MM.1S (cell line): ENCODE results near the gene CMIP.

Source experiments
- DNase-seq: peaks from one replicate; pipeline ENCODE4 v3.0.0-alpha.2; 2015
- H2AFZ ChIP-seq: fragments of 300-600 bp; sonication (generic); 2 replicates; pipeline ENCODE4 v1.6.0; 2016; ENCODE audit warnings: antibody characterized with exemption, low read length
- H3F3A ChIP-seq: fragments of 300-600 bp; sonication (generic); 2 replicates; pipeline ENCODE4 v1.6.1; 2016; ENCODE audit warnings: mild to moderate bottlenecking, antibody characterized with exemption, low read length, moderate library complexity, mixed read lengths; ENCODE audit not compliant: insufficient read depth
- H3K27ac ChIP-seq: fragments of 300-600 bp; sonication (generic); 2 replicates; pipeline ENCODE4 v1.5.1; 2016; ENCODE audit warnings: mild to moderate bottlenecking, low read length
- H3K27me3 ChIP-seq: fragments of 300-600 bp; sonication (generic); replicated peaks from 2 replicates; pipeline ENCODE4 v1.6.0; 2016; ENCODE audit warnings: low read length; ENCODE audit not compliant: insufficient read depth
- H3K36me3 ChIP-seq: fragments of 300-600 bp; sonication (generic); replicated peaks from 2 replicates; pipeline ENCODE4 v1.6.1; 2016; ENCODE audit warnings: mild to moderate bottlenecking, low read length, mixed read lengths; ENCODE audit not compliant: insufficient read depth
- H3K4me1 ChIP-seq: fragments of 300-600 bp; sonication (generic); 2 replicates; pipeline ENCODE4 v1.6.1; 2016; ENCODE audit warnings: low read length, mixed read lengths
- H3K4me2 ChIP-seq: fragments of 300-600 bp; sonication (generic); 2 replicates; pipeline ENCODE4 v1.6.0; 2016; ENCODE audit warnings: low read depth, low read length
- H3K4me3 ChIP-seq: fragments of 300-600 bp; sonication (generic); 2 replicates; pipeline ENCODE4 v1.5.1; 2016; ENCODE audit warnings: low read length, mixed read lengths
- H3K79me2 ChIP-seq: fragments of 300-600 bp; sonication (generic); 2 replicates; pipeline ENCODE4 v1.6.1; 2016; ENCODE audit warnings: mixed run types, low read length, mixed read lengths
- H3K9ac ChIP-seq: fragments of 300-600 bp; sonication (generic); 2 replicates; pipeline ENCODE4 v1.6.1; 2016; ENCODE audit warnings: low read length, mixed read lengths
- H3K9me2 ChIP-seq: fragments of 300-600 bp; sonication (generic); replicated peaks from 2 replicates; pipeline ENCODE4 v1.6.1; 2016; ENCODE audit warnings: mild to moderate bottlenecking, low read length, mixed read lengths; ENCODE audit not compliant: insufficient read depth
- H3K9me3 ChIP-seq: fragments of 300-600 bp; sonication (generic); replicated peaks from 2 replicates; pipeline ENCODE4 v1.6.1; 2016; ENCODE audit warnings: mild to moderate bottlenecking, low read length, mixed read lengths; ENCODE audit not compliant: insufficient read depth
- H4K20me1 ChIP-seq: fragments of 300-600 bp; sonication (generic); 2 replicates; pipeline ENCODE4 v1.6.1; 2016; ENCODE audit warnings: mild to moderate bottlenecking, low read length, moderate library complexity, mixed read lengths; ENCODE audit not compliant: insufficient read depth
- CTCF ChIP-seq: fragments of 300-600 bp; sonication (generic); IDR thresholded peaks from 2 replicates; pipeline ENCODE4 v1.5.1; 2016; ENCODE audit warnings: antibody characterized with exemption, low read length, mixed read lengths
- EZH2 ChIP-seq: fragments of 300-600 bp; sonication (generic); optimal IDR thresholded peaks from 2 replicates; pipeline ENCODE3; 2017; ENCODE audit warnings: low read depth, mild to moderate bottlenecking, antibody characterized with exemption, low read length, mixed read lengths
- EZH2phosphoT487 ChIP-seq: fragments of 300-600 bp; sonication (generic); IDR thresholded peaks from 2 replicates; pipeline ENCODE4 v1.6.1; 2018; ENCODE audit warnings: antibody characterized with exemption, low read length

CMIP gene

GRCh38 chr16:81600275-81600674 lies 155.7 kb downstream of the CMIP start:
- DNase-seq: no peak
- Histone ChIP-seq H3K9me3 (no peaks in the 10 kb centered on the region), H3F3A (no peaks in the 10 kb centered on the region), H3K27me3 (no peaks in the 10 kb centered on the region), H3K36me3 (no peaks in the 10 kb centered on the region), H3K27ac (no peak overlapping the region), H2AFZ (no peak overlapping the region), H3K4me2 (no peak overlapping the region), H3K79me2 (0 out of 2 replicates have a peak, but pooled peaks cover 3% of the 10 kb centered on the region), H3K9ac (no peak overlapping the region), H3K9me2 (no peaks in the 10 kb centered on the region), H4K20me1 (no peaks in the 10 kb centered on the region), H3K4me1 (no peaks in the 10 kb centered on the region), H3K4me3 (no peak overlapping the region)
- TF ChIP-seq EZH2: no peak
- TF ChIP-seq EZH2phosphoT487: no peak
- no peak for TF ChIP-seq CTCF

- no peaks in the 10 kb centered on the region for H4K20me1 ChIP-seq
- no peaks in the 10 kb centered on the region for H3K27me3 ChIP-seq
- no peaks in the 10 kb centered on the region for H3F3A ChIP-seq
- H3K36me3 ChIP-seq: no peaks in the 10 kb centered on the region
- H3K27ac ChIP-seq: no peak overlapping the region
- 0 out of 2 replicates have a peak, but pooled peaks cover 3% of the 10 kb centered on the region for H3K79me2 ChIP-seq
- TF ChIP-seq CTCF (no peak), EZH2phosphoT487 (no peak), EZH2 (no peak)
- H3K9me3 ChIP-seq: no peaks in the 10 kb centered on the region
- no peaks in the 10 kb centered on the region for H3K4me1 ChIP-seq
- no peak for DNase-seq
- H2AFZ ChIP-seq: no peak overlapping the region
- no peak overlapping the region for H3K9ac ChIP-seq
- H3K9me2 ChIP-seq: no peaks in the 10 kb centered on the region
- no peak overlapping the region for H3K4me2 ChIP-seq
- H3K4me3 ChIP-seq: no peak overlapping the region
Measured at GRCh38 chr16:81601008-81601428, 156.4 kb downstream of the CMIP start.

- H3K79me2 ChIP-seq: 0 out of 2 replicates have a peak, but pooled peaks cover 3% of the 10 kb centered on the region
- H3K9me2 ChIP-seq: no peaks in the 10 kb centered on the region
- TF ChIP-seq EZH2 (no peak), CTCF (no peak), EZH2phosphoT487 (no peak)
- no peaks in the 10 kb centered on the region for H3K27me3 ChIP-seq
- no peaks in the 10 kb centered on the region for H3F3A ChIP-seq
- DNase-seq: no peak
- H4K20me1 ChIP-seq: no peaks in the 10 kb centered on the region
- H3K9me3 ChIP-seq: no peaks in the 10 kb centered on the region
- H3K36me3 ChIP-seq: no peaks in the 10 kb centered on the region
- no peaks in the 10 kb centered on the region for H3K4me1 ChIP-seq
- H3K9ac ChIP-seq: no peak overlapping the region
- no peak overlapping the region for H3K4me3 ChIP-seq
- H3K4me2 ChIP-seq: no peak overlapping the region
- H2AFZ ChIP-seq: no peak overlapping the region
- no peak overlapping the region for H3K27ac ChIP-seq
Measured at GRCh38 chr16:81601601-81602255, 157.1 kb downstream of the CMIP start.
